ENCODE measurements around the gene ZCCHC14.

Gene ZCCHC14

DNA sequence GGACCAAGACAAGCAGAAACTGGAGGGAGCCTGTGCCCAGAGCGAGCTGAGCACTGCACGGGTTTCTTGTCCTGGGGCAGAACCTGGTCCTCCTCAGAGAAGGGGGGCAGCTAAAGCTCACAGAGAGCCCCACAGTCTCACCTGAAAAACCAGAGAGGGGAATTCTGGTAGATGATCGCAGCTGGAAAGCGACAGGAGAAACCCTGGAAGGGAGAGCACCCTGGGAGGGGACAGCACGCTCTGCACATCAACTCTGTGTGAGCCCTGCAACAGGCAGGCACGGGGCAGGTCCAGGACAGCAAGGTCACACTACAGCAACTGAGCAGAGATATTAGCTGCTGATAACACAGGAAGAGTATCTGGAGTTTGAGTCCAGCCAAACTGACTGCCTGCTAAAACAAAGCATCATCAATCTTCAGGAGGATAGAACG lies 18.2 kb downstream of the ZCCHC14 start:
- TF ChIP-seq, protein P1, sequence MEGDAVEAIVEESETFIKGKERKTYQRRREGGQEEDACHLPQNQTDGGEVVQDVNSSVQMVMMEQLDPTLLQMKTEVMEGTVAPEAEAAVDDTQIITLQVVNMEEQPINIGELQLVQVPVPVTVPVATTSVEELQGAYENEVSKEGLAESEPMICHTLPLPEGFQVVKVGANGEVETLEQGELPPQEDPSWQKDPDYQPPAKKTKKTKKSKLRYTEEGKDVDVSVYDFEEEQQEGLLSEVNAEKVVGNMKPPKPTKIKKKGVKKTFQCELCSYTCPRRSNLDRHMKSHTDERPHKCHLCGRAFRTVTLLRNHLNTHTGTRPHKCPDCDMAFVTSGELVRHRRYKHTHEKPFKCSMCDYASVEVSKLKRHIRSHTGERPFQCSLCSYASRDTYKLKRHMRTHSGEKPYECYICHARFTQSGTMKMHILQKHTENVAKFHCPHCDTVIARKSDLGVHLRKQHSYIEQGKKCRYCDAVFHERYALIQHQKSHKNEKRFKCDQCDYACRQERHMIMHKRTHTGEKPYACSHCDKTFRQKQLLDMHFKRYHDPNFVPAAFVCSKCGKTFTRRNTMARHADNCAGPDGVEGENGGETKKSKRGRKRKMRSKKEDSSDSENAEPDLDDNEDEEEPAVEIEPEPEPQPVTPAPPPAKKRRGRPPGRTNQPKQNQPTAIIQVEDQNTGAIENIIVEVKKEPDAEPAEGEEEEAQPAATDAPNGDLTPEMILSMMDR (conservative IDR thresholded peaks at IDR 0.05; ENCODE audit: control insufficient read depth, insufficient read depth, low read depth, low read length) = no peak
- DNase-seq (ENCODE audit: low read depth) = no peak
- H3K4me3 ChIP-seq (ENCODE audit: control insufficient read depth, low read depth, low read length) = no peak overlapping the region

DNA sequence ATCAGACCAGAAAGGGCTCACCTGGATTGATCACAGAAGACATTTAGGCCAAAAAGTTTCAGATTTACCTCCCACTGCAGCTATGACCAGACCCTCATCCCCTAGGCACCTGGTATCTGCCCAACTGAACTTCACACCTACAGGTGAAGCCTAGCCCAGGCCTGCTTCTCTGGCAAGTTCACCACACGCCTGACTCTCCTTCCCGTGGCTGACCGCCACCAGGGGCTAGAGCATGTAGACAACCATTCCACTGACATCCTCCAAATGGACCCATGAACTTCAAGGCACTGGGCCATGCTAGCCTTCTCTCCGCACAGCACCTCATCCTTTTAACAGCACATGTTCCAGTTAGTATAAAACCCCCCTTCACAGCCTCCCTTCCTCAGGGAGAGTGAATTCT lies 18.8 kb downstream of the ZCCHC14 start:
- no peak for DNase-seq (ENCODE audit: low read depth)
- TF ChIP-seq, protein P1 (conservative IDR thresholded peaks at IDR 0.05; ENCODE audit: control insufficient read depth, insufficient read depth, low read depth, low read length) = no peak
- H3K4me3 ChIP-seq (ENCODE audit: control insufficient read depth, low read depth, low read length) = no peak overlapping the region

DNA sequence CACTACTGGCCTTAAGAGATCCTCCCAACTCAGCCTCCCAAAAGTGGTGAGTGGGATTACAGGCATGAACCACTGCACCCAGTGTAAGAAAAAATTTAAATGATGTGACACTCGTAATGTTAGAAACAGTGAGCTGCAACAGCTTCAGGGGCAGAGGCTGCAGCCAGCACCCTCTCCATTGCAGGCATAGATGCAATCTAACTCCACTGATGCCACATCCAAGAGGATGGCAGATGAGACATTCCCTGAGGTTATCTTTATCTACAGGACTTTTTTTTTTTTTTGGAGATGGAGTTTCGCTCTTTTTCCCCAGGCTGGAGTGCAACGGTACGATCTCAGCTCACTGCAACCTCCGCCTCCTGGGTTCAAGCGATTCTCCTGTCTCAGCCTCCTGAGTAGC lies 19.9 kb downstream of the ZCCHC14 start:
- H3K4me3 ChIP-seq (ENCODE audit: control insufficient read depth, low read depth, low read length) = no peak overlapping the region
- DNase-seq (ENCODE audit: low read depth) = no peak
- TF ChIP-seq, protein P1 (conservative IDR thresholded peaks at IDR 0.05; ENCODE audit: control insufficient read depth, insufficient read depth, low read depth, low read length) = no peak

DNA sequence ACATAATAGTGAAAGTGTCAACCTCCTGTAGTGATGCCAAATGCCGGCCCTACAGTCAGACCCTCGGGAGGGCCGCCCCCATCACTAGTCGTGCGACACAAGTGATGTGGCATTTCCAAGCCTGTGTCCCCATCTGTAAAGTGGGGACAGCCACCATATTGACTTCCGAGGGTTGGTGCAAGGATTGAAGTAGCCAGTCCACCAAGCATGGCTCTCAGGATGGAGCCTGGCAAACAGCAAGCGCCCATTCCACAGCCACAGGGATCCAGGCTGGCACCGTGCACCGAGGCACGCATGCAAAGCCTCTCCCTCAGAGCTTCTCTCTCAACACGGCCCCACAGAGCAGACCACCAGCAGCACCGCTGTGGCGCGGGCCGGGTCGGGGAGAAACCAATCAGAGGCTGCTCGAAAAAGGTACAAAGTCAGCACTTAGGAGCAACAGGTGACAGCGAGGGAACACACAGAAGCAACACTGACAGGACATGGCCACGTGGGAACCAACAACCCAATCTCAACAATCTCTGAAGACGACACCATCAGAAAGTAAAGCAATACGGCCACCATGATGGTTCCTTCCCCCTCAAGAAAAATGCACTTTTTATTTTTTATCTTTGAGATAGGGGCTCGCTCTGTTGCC lies 20.6 kb downstream of the ZCCHC14 start:
- DNase-seq (ENCODE audit: low read depth) = no peak
- no peak overlapping the region for H3K4me3 ChIP-seq (ENCODE audit: control insufficient read depth, low read depth, low read length)
- TF ChIP-seq, protein P1 (conservative IDR thresholded peaks at IDR 0.05; ENCODE audit: control insufficient read depth, insufficient read depth, low read depth, low read length) = no peak

DNA sequence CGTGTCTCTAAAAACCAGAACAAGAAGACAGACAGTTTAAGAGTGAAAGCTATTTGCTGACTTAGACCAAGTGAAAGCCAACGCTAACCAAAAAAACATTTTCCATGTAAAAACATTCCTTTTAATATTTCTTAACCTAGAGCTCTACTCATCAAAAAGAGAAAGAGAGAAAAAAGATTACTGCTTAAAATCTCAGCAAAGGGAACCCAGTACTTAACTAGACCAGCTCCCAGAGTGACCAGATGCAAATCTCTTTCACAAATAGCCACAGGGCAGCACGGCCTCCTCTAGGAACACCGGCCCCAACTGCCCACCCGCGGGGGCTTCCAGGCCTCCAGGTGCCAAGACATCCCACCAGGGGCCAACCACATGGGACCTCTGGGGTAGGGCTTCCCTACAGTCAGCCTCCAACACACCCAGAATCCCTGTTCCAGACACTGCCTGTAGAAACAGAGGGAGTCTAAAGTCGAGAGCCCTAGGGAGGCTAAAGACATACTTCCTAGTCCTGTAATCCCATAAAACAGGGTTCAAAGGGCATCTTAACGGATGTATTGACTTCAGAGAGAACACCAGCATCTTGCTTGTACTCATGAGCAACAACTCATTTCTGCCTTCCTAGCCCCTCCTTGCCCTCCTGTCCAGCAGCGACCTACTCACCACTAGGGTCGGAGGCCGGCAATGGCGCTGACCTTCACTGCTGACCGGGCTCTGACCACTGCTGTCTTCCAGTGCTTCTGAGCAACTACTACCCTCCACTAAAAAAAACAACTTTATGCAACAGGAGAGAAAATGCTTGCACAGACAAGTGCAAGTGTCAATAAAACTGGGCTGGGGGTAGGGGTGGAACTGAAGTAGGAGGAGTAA lies 21.3 kb downstream of the ZCCHC14 start:
- TF ChIP-seq, protein P1 (conservative IDR thresholded peaks at IDR 0.05; ENCODE audit: control insufficient read depth, insufficient read depth, low read depth, low read length) = no peak
- H3K4me3 ChIP-seq (ENCODE audit: control insufficient read depth, low read depth, low read length) = no peak overlapping the region
- DNase-seq (ENCODE audit: low read depth) = peak; percentile 37

DNA sequence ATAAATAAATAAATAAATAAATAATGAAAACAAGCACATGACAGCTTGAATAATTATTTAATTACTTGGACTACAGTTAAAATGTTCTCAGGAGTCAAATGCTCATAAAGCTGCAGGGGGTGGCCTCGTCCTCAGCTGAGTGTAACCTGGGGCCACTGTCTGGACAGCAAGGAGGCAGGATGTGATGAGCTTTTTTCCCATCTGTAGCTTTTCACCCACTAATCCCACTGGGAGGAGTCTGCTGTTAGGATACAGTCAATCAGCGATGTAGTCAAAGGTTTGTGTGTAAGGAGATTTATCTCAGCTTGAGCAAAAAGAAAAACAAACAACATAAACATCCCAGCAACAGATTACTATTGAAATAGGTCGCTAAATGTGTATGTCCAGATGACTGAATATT lies 22.5 kb downstream of the ZCCHC14 start:
- DNase-seq (ENCODE audit: low read depth) = peak; percentile 70
- TF ChIP-seq, protein P1 (conservative IDR thresholded peaks at IDR 0.05; ENCODE audit: control insufficient read depth, insufficient read depth, low read depth, low read length) = no peak
- no peak overlapping the region for H3K4me3 ChIP-seq (ENCODE audit: control insufficient read depth, low read depth, low read length)

Measured in fibroblast of mammary gland (primary cell).